Neural crest cell (in vitro differentiated cells): ENCODE data around the gene CXXC5. TPM values are rescaled to one million over a fixed set of nuclear protein-coding genes. Genes with fewer than 3 reads are reported as not detected.

Source experiments
- DNase-seq: peaks from one replicate; pipeline ENCODE4 v3.0.0; 2021; ENCODE audit warnings: low read depth, mixed read lengths, low spot score
- H3K27ac Mint-ChIP-seq: one replicate; pipeline ENCODE4 v1.8.0; 2021; ENCODE audit warnings: mild to moderate bottlenecking, mixed read lengths; ENCODE audit not compliant: unreplicated experiment
- H3K27me3 Mint-ChIP-seq: 2 replicates; pipeline ENCODE4 v1.8.0; 2021; ENCODE audit warnings: low read depth, mild to moderate bottlenecking, mixed read lengths
- H3K36me3 Mint-ChIP-seq: 2 replicates; pipeline ENCODE4 v1.8.0; 2021; ENCODE audit warnings: low read depth, mild to moderate bottlenecking, mixed read lengths
- H3K4me1 Mint-ChIP-seq: 2 replicates; pipeline ENCODE4 v1.8.0; 2021; ENCODE audit warnings: mixed read lengths
- H3K4me3 Mint-ChIP-seq: one replicate; pipeline ENCODE4 v1.8.0; 2021; ENCODE audit warnings: mild to moderate bottlenecking, mixed read lengths
- H3K9me3 Mint-ChIP-seq: 2 replicates; pipeline ENCODE4 v1.8.0; 2021; ENCODE audit warnings: mixed read lengths
- total RNA-seq: library from RNA; stranded (reverse); gene quantifications from 2 replicates; pipeline ENCODE4 v1.2.1, GENCODE V29; 2021
- TF ChIP-seq, protein P1 (sequence below): fragments of 200-600 bp; sonication (generic); conservative IDR thresholded peaks from 2 replicates; pipeline ENCODE4 v1.5.0; 2021; ENCODE audit warnings: antibody characterized with exemption, mild to moderate bottlenecking

CXXC5 gene
- total RNA-seq, 1 donor from 2014 or later = 30.4 TPM

DNA sequence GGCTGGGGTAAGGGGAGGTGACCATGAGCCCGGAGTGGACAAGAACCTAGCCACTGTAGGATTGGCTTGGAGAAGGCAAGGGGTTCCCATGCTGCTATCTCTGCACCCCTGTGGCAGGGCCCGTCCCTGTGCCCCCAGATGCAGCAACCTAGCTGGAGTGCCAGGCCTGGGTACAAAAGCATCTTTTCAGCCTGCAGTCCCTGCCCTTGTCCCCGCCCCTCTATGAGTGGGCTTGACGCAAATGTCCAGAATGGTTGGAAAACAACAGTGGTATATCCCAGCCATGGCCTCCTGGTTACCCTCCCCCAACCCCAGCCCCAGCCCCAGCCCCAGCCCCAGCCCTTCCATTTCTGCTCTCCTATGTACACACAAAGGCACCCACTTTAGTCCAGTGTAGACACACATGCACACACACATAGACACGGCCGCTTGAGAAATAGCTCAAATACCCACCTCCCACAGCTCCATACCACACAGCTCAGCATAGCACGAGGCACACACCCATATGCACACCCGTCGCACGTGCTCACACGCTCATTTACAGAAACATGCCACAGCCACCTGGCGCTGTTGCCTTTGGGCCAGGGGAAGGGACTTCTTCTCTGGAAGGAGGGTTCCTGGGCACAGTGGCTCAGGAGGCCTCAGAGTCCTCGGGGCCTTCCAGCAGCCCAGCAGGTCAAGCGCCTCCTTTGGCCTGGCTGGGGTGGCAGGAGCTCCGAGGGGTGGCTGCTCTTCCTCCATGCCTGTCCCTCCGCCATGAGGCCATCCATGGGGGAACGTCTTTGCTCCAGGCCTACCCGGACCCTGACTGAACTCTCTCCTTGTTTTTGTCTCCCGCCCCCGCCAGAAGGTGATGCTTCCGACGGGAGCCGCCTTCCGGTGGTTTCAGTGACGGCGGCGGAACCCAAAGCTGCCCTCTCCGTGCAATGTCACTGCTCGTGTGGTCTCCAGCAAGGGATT is 34.1 kb downstream of the CXXC5 start:
- Mint-ChIP-seq H3K9me3 (no peaks in the 10 kb centered on the region), H3K27ac (peak overlapping the region; percentile 43), H3K27me3 (no peaks in the 10 kb centered on the region), H3K4me1 (peaks cover 56% of the 10 kb centered on the region), H3K4me3 (peak overlapping the region; percentile 54), H3K36me3 (peaks cover 3% of the 10 kb centered on the region)
- no peak for DNase-seq
- TF ChIP-seq, protein P1, sequence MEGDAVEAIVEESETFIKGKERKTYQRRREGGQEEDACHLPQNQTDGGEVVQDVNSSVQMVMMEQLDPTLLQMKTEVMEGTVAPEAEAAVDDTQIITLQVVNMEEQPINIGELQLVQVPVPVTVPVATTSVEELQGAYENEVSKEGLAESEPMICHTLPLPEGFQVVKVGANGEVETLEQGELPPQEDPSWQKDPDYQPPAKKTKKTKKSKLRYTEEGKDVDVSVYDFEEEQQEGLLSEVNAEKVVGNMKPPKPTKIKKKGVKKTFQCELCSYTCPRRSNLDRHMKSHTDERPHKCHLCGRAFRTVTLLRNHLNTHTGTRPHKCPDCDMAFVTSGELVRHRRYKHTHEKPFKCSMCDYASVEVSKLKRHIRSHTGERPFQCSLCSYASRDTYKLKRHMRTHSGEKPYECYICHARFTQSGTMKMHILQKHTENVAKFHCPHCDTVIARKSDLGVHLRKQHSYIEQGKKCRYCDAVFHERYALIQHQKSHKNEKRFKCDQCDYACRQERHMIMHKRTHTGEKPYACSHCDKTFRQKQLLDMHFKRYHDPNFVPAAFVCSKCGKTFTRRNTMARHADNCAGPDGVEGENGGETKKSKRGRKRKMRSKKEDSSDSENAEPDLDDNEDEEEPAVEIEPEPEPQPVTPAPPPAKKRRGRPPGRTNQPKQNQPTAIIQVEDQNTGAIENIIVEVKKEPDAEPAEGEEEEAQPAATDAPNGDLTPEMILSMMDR = no peak

DNA sequence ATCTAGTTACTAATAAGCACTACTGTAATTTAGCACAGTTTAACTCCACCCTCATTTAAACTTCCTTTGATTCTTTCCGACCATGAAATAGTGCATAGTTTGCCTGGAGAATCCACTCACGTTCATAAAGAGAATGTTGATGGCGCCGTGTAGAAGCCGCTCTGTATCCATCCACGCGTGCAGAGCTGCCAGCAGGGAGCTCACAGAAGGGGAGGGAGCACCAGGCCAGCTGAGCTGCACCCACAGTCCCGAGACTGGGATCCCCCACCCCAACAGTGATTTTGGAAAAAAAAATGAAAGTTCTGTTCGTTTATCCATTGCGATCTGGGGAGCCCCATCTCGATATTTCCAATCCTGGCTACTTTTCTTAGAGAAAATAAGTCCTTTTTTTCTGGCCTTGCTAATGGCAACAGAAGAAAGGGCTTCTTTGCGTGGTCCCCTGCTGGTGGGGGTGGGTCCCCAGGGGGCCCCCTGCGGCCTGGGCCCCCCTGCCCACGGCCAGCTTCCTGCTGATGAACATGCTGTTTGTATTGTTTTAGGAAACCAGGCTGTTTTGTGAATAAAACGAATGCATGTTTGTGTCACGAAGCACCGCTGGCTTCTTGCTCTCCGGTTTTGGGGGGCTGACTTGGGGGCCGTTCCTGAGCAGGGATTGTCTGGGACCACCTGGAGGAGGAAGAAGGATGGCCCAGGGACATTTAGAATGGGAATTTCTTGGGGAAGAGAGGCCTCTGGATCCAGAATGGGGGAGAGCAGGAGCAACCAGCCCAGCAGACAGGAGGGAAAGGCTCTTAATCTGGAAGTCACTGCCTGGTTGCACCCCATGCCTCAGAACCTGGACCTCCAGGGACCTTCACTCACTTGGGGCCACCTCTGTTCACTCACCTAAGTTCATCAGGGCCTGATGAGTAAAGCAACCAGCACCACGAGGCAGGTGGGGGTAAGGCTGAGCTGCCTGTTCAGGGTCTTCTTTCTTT is 35.4 kb downstream of the CXXC5 start:
- H3K27me3 Mint-ChIP-seq = no peaks in the 10 kb centered on the region
- peak overlapping the region; percentile 83 for H3K27ac Mint-ChIP-seq
- H3K36me3 Mint-ChIP-seq = peaks cover 3% of the 10 kb centered on the region
- H3K9me3 Mint-ChIP-seq = no peaks in the 10 kb centered on the region
- TF ChIP-seq, protein P1 = no peak
- DNase-seq = no peak
- peaks cover 46% of the 10 kb centered on the region for H3K4me1 Mint-ChIP-seq
- H3K4me3 Mint-ChIP-seq = peak overlapping the region; percentile 34

DNA sequence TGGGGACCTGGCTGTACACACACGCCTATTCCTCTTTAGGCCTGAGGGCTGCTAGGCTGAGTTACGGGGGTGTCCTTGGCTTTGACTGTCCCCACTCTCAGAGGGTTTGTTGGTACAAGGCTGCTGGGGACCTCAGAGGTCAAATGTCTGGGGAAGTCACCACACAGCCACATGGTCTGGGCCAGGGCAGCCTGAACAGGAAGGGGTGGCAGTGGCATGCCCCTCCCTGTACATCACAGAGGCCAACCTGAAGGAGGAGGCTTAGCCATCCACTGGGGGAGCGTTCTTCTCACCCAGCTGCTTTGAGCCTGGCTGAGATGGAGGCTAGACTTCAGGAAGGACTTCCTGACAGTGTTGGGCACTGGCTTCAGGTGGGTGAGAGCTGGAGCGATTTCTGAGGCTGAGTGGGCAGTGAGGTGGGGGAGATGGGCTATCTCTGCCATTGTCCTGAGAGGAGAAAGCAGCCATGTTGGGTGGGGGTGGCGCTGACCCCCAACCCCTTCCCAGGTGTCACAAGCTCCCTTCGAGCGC is 36.3 kb downstream of the CXXC5 start:
- TF ChIP-seq, protein P1 = no peak
- H3K27me3 Mint-ChIP-seq = no peaks in the 10 kb centered on the region
- H3K4me3 Mint-ChIP-seq = no peak overlapping the region
- peaks cover 3% of the 10 kb centered on the region for H3K36me3 Mint-ChIP-seq
- DNase-seq = no peak
- H3K9me3 Mint-ChIP-seq = no peaks in the 10 kb centered on the region
- H3K4me1 Mint-ChIP-seq = peaks cover 50% of the 10 kb centered on the region
- no peak overlapping the region for H3K27ac Mint-ChIP-seq

DNA sequence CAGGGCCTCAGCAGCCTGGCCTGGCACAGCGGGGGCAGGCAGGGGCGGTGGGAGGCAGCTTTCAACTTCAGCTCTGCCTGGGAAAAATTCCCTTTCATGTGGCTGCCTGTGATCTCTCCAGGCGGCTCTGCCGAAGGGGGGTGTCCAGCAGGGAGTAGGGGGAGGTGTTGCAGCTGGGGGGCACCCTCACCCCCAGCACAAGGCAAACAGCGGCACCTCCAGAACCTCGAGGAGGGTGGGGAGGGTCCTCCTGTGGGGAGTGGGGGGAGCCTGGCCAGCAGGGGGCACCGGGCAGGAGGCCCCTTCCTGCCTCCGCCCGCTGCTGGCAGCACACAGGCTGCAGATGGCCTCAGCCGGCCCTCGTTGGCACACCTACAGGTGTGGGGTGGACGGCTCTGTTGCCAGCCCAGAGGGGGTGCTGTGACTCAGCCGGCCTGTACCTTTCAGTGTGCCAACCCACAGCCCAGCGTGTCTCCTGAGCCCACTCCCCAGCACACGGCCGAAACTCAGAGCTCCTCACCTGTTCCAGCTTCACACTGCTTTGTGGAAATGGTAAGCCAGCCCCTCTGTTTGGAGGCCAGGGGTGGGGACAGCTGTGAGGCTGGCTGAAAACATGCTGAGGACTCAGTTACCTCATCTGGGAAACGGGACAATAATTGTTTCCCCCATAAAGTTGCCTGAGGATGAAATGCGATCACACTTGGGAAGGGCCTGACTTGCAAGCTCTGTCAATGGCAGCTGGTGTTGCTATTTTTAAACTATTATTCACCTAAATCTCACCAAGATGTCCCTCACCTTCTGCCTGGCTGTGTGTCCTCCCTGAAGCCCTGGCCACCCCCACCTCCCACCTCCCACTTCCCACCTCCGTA is 37.0 kb downstream of the CXXC5 start:
- DNase-seq = no peak
- peaks cover 53% of the 10 kb centered on the region for H3K4me1 Mint-ChIP-seq
- H3K27me3 Mint-ChIP-seq = no peaks in the 10 kb centered on the region
- H3K36me3 Mint-ChIP-seq = peaks cover 3% of the 10 kb centered on the region
- TF ChIP-seq, protein P1 = no peak
- no peak overlapping the region for H3K27ac Mint-ChIP-seq
- no peaks in the 10 kb centered on the region for H3K9me3 Mint-ChIP-seq
- H3K4me3 Mint-ChIP-seq = no peak overlapping the region
